ENCODE data around the gene AGAP1. TPM values are rescaled to one million over a fixed set of nuclear protein-coding genes. Genes with fewer than 3 reads are reported as not detected.

Gene AGAP1
- polyA plus RNA-seq, 1 donor from 2014 or later, result 17.4 TPM

DNA sequence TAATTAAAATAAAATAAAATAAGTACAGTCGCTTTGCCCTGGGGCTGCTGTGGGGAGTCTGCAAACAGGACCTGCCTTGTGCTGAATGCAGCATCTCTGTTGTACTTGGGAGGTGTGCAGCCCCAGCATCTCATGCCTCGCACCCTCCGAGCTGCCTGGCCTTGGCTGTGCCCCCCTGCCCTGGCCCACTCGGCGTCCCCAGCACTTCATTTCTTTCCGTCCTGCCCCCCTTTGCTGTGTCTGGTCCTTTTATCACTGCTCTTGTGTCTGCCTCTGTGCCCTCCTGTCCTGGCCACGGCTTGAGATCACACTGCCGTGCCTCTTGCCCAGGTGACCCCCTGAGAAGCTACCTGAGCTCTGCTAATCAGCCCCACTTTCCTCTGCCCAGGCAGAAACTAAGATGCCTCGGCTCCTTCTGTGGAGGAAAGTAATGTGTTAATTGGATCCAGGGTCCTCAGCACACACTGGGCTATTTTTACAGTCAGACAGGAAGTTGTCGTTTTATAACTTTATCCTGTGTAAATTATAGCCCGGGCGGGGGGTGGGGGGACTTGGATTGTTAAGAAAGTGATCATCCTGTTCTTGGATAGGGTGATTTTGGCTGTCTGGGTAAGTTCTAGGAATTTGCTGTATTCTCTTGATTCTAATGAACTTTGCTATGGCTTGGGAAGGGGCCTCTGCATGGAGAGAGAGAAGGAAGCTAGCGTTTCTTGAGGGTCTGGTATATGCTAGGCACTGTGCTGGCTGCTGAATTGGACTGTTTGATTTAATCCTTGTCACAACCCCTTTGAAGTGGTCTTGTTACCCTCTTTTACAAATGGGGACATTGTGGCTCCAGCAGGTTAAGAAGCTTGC is 69.4 kb downstream of the AGAP1 start:
- H3K9me2 ChIP-seq (ENCODE audit: insufficient read depth, low read length), result no peaks in the 10 kb centered on the region
- H2AFZ ChIP-seq (ENCODE audit: low read depth, low read length), result no peak overlapping the region
- H3K9me3 ChIP-seq (ENCODE audit: low read length), result no peaks in the 10 kb centered on the region
- no peaks in the 10 kb centered on the region for H3K27me3 ChIP-seq (ENCODE audit: insufficient read depth, low read depth, low read length)
- H4K20me1 ChIP-seq (ENCODE audit: insufficient read depth), result no peaks in the 10 kb centered on the region
- no peaks in the 10 kb centered on the region for H3F3A ChIP-seq (ENCODE audit: insufficient read depth, low read length, poor library complexity, severe bottlenecking)
- H3K4me3 ChIP-seq (ENCODE audit: low read length), result no peak overlapping the region
- H3K79me2 ChIP-seq (replicated peaks; ENCODE audit: insufficient read depth, low read length), result peaks cover 23% of the 10 kb centered on the region
- no peaks in the 10 kb centered on the region for H3K36me3 ChIP-seq (ENCODE audit: insufficient read depth, low read length)
- TF ChIP-seq, protein P1, sequence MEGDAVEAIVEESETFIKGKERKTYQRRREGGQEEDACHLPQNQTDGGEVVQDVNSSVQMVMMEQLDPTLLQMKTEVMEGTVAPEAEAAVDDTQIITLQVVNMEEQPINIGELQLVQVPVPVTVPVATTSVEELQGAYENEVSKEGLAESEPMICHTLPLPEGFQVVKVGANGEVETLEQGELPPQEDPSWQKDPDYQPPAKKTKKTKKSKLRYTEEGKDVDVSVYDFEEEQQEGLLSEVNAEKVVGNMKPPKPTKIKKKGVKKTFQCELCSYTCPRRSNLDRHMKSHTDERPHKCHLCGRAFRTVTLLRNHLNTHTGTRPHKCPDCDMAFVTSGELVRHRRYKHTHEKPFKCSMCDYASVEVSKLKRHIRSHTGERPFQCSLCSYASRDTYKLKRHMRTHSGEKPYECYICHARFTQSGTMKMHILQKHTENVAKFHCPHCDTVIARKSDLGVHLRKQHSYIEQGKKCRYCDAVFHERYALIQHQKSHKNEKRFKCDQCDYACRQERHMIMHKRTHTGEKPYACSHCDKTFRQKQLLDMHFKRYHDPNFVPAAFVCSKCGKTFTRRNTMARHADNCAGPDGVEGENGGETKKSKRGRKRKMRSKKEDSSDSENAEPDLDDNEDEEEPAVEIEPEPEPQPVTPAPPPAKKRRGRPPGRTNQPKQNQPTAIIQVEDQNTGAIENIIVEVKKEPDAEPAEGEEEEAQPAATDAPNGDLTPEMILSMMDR (IDR thresholded peaks at IDR 0.05; ENCODE audit: poor library complexity, severe bottlenecking), result no peak
- TF ChIP-seq POLR2AphosphoS5 (IDR thresholded peaks at IDR 0.05) (no peak), EP300 (conservative IDR thresholded peaks at IDR 0.05; ENCODE audit: poor library complexity, severe bottlenecking) (no peak), TAF1 (IDR thresholded peaks at IDR 0.05; ENCODE audit: low read depth) (no peak), RAD21 (conservative IDR thresholded peaks at IDR 0.05) (no peak), EZH2 (IDR thresholded peaks at IDR 0.05; ENCODE audit: borderline replicate concordance, insufficient read depth, low read length, poor library complexity, severe bottlenecking) (no peak), SMC3 (conservative IDR thresholded peaks at IDR 0.05; ENCODE audit: poor library complexity) (no peak), MXI1 (conservative IDR thresholded peaks at IDR 0.05; ENCODE audit: poor library complexity, severe bottlenecking) (no peak)
- TF ChIP-seq, protein P2, sequence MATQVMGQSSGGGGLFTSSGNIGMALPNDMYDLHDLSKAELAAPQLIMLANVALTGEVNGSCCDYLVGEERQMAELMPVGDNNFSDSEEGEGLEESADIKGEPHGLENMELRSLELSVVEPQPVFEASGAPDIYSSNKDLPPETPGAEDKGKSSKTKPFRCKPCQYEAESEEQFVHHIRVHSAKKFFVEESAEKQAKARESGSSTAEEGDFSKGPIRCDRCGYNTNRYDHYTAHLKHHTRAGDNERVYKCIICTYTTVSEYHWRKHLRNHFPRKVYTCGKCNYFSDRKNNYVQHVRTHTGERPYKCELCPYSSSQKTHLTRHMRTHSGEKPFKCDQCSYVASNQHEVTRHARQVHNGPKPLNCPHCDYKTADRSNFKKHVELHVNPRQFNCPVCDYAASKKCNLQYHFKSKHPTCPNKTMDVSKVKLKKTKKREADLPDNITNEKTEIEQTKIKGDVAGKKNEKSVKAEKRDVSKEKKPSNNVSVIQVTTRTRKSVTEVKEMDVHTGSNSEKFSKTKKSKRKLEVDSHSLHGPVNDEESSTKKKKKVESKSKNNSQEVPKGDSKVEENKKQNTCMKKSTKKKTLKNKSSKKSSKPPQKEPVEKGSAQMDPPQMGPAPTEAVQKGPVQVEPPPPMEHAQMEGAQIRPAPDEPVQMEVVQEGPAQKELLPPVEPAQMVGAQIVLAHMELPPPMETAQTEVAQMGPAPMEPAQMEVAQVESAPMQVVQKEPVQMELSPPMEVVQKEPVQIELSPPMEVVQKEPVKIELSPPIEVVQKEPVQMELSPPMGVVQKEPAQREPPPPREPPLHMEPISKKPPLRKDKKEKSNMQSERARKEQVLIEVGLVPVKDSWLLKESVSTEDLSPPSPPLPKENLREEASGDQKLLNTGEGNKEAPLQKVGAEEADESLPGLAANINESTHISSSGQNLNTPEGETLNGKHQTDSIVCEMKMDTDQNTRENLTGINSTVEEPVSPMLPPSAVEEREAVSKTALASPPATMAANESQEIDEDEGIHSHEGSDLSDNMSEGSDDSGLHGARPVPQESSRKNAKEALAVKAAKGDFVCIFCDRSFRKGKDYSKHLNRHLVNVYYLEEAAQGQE (IDR thresholded peaks at IDR 0.05; ENCODE audit: borderline replicate concordance), result no peak
- no peak overlapping the region for H3K27ac ChIP-seq (ENCODE audit: low read length)
- no peak overlapping the region for H3K4me2 ChIP-seq (ENCODE audit: low read length)
- no peak overlapping the region for H3K9ac ChIP-seq (ENCODE audit: low read length)

DNA sequence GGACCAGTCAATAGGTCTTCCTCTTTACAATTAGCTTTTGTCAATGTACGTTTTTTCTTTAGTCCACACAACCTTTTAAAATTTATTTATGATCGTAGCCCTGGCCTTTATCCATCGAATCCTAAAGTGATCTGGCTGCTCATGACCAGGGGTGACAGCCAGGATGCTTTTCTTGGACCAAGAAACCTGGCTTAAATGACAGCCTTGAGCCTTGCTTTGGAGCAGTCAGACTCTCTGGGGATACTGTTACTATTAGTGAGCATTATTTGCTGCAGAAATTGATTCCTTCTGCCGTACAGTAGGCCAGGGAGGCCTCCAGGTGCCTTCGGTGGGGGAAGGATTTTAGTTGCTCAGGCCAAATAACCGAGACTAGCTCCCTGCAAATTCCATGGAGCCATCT is 70.2 kb downstream of the AGAP1 start:
- no peak overlapping the region for H3K4me2 ChIP-seq (ENCODE audit: low read length)
- TF ChIP-seq MXI1 (conservative IDR thresholded peaks at IDR 0.05; ENCODE audit: poor library complexity, severe bottlenecking) (no peak), SMC3 (conservative IDR thresholded peaks at IDR 0.05; ENCODE audit: poor library complexity) (no peak), POLR2AphosphoS5 (IDR thresholded peaks at IDR 0.05) (no peak), RAD21 (conservative IDR thresholded peaks at IDR 0.05) (no peak), TAF1 (IDR thresholded peaks at IDR 0.05; ENCODE audit: low read depth) (no peak), EZH2 (IDR thresholded peaks at IDR 0.05; ENCODE audit: borderline replicate concordance, insufficient read depth, low read length, poor library complexity, severe bottlenecking) (no peak), EP300 (conservative IDR thresholded peaks at IDR 0.05; ENCODE audit: poor library complexity, severe bottlenecking) (no peak)
- TF ChIP-seq, protein P1 (IDR thresholded peaks at IDR 0.05; ENCODE audit: poor library complexity, severe bottlenecking), result no peak
- TF ChIP-seq, protein P2 (IDR thresholded peaks at IDR 0.05; ENCODE audit: borderline replicate concordance), result no peak
- no peaks in the 10 kb centered on the region for H3K9me3 ChIP-seq (ENCODE audit: low read length)
- no peak overlapping the region for H2AFZ ChIP-seq (ENCODE audit: low read depth, low read length)
- H3K27me3 ChIP-seq (ENCODE audit: insufficient read depth, low read depth, low read length), result no peaks in the 10 kb centered on the region
- H3K79me2 ChIP-seq (replicated peaks; ENCODE audit: insufficient read depth, low read length), result peaks cover 18% of the 10 kb centered on the region
- no peaks in the 10 kb centered on the region for H4K20me1 ChIP-seq (ENCODE audit: insufficient read depth)
- no peaks in the 10 kb centered on the region for H3F3A ChIP-seq (ENCODE audit: insufficient read depth, low read length, poor library complexity, severe bottlenecking)
- no peak overlapping the region for H3K4me3 ChIP-seq (ENCODE audit: low read length)
- H3K9ac ChIP-seq (ENCODE audit: low read length), result no peak overlapping the region
- H3K36me3 ChIP-seq (ENCODE audit: insufficient read depth, low read length), result no peaks in the 10 kb centered on the region
- no peaks in the 10 kb centered on the region for H3K9me2 ChIP-seq (ENCODE audit: insufficient read depth, low read length)
- H3K27ac ChIP-seq (ENCODE audit: low read length), result no peak overlapping the region

Measured in neural cell (in vitro differentiated cells).